GM19238 (cell line): ENCODE measurements around the gene SYT6.

Experiments used
- DNase-seq: peaks from one replicate; pipeline ENCODE4 v3.0.0; 2011; ENCODE audit warnings: low spot score; ENCODE audit not compliant: insufficient read length

Gene SYT6

DNA sequence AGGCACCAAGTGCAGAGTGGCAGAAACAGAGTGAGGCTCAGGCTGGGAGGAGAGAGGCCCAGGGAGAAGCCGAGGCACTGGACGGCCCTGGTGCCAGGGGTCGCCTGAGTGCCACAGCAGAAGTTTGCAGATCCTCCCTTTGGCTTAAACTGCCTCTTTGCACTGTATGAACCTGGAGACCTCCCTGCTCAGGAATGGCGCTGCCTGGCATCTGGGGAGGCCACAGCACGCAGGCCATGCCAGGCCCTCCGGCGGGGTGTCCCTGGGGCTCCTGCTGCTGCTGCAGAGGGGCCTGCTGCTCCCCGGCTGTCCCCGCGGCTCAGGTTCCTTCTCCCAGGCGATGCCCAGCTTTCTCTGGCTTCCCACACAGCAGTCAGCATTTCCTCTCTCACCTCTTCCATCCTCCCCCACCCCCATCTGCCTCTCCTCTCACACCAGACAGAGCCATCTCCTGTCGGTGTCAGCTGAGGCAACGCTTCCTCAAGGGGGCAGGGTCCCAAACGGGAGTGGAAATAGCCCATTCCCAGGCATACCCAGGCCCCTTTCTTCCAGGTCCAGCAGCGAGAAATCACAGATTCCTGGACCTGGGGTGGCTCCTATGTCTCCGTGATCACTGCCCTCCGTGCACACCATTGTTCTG is 35.2 kb downstream of the SYT6 start:
- no peak for DNase-seq

DNA sequence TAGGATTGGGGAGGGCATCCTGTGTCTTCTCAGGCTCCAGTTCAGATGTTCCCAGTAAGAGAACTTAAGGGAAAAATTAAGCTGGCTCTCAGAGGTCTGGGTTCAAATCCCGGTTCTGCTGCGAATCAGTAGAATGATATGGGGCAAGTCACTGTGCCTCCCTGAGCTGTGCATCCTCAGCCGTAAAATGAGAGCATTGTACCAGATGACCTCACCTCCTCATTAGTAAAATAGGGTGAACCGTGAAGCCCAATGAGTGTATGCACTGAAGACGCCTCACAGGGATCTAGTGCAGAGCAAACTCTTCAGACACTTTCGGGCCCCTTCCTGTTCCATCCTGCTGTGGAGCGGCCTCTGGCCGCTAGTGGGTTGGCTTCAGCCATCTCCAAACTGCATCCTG is 36.0 kb downstream of the SYT6 start:
- no peak for DNase-seq

DNA sequence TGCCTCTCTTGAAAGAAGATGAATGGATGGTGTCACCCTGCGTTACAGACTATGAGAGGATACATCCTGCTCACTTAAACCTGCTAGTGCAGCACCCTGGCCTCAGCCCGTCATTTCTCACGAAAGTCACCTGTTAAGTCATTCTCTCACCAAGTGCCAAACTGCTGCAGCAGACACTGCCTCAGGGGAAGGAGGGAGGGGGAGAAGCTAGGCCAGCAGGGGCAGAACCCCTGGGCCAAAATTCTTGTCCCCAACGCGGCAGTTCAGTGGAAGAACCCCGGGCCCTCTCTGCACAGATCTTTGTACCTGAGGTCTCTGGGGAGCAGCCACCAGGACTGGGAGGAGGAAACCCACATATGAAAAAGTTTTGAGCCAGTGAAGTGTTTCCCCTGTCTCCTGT is 37.6 kb downstream of the SYT6 start:
- DNase-seq: no peak

DNA sequence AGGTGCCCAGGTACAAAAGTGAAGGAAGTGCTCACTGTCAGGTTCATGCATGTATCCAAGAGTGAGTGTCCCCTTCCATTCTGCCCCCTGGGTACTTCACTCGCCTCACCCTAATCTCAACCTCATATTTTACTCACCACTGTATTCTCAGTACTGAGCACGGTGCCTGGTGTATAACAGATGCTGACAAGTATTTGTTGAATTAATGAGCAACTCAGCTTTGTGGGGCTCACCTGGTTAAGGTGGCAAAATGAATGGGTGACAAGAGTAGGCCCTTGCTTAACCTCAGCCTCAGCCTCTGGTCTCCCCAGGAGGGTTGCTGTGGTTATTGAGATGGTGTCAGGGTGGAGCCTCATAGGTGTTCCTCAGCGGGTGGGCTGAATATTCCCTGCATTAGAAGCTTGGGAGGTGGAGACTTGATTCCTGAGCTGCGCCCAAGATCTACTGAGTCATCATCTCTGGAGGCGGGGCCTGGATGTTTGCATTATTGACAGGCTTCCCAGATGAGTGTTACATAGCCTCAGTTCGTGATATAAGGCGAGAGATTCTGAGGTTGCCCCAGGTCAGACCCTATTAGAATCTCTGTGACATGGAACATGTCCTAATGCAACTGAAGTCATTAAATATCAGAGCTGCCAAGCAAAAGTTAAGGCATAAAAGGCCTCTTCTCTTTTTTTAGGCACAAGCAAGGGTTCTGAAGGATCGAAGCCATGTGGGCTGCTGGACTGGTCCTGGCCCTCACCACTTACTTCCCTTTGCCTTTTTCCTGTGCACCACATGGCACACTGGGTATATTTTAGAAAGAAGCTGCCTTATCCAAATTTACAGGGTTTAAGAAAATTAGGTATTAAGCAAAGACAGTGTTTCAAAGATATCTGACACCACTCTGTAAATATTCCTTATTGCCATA is 39.2 kb downstream of the SYT6 start:
- no peak for DNase-seq

- no peak for DNase-seq
Measured at GRCh38 chr1:114113411-114114184, 40.1 kb downstream of the SYT6 start.

- DNase-seq: no peak
Measured at GRCh38 chr1:114112775-114113174, 40.9 kb downstream of the SYT6 start.

DNA sequence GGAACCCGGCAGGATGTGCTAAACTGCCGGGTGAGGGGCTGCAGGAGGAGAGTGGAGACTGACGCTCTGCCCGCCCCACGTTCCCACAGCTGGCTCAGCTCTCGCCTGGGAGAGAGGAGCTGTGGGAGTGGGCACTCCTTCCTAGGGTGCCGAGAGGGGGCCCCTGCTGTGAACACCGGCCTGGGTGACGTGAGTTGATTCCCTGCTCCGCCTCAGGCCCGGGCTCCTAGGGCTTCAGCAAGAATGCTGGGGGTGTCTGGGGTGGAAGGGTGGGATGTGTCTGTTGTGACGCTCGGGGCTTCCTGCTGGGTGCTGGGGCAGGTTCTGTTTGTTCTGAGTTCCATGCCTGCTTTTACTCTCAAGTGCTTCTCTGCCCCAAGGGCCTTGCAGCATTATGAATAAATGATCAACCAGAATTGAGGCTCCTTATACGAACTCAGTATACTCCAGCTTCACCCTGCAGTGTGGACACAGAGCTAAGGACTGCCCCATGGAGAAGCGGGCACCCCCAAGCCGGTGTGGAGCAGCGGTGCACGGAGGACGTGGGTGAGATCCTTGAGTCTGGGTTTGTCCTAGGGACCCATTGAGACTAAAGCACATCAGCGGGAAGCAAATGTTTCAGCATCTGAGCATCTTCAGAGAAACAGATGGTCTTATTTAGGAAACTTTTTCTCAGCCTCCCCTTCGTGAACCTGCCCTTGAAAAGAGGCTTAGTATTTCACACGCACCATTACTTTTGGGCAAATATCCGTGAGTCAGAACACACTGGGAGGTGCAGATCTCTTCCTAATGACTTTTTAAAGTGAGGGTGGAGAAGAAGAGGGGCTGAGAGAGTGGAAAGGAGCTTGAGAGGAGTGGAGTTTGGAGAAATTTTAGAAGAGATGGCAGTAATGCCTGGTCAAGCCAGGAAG is 41.7 kb downstream of the SYT6 start:
- no peak for DNase-seq

GRCh38 chr1:114109981-114110380 is 43.7 kb downstream of the SYT6 start:
- DNase-seq: no peak

DNA sequence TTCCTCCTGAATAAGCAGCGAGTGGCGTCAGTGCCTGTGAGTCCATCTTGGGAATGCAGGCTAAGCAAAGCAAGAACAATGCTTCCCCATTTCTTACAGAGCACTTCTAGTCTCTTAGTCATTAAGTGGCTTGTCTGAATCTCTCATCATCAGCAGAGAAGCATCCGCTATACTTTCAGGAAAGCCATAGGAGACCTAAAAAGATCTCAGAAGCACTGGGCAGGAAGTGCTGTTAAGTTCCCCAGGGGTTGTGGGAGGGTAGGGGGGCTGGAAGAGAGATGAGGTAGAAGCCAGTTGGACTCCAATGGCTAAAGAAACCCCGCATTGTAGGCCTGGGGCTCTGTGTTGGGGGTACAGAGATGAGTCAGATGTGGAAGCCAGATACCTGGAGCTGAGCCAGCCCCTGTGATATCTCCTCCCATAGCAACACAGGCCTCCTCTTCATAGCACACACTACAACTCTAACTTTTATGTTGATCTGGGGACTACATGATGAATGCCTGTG is 44.9 kb downstream of the SYT6 start:
- peak; percentile 39 for DNase-seq

DNA sequence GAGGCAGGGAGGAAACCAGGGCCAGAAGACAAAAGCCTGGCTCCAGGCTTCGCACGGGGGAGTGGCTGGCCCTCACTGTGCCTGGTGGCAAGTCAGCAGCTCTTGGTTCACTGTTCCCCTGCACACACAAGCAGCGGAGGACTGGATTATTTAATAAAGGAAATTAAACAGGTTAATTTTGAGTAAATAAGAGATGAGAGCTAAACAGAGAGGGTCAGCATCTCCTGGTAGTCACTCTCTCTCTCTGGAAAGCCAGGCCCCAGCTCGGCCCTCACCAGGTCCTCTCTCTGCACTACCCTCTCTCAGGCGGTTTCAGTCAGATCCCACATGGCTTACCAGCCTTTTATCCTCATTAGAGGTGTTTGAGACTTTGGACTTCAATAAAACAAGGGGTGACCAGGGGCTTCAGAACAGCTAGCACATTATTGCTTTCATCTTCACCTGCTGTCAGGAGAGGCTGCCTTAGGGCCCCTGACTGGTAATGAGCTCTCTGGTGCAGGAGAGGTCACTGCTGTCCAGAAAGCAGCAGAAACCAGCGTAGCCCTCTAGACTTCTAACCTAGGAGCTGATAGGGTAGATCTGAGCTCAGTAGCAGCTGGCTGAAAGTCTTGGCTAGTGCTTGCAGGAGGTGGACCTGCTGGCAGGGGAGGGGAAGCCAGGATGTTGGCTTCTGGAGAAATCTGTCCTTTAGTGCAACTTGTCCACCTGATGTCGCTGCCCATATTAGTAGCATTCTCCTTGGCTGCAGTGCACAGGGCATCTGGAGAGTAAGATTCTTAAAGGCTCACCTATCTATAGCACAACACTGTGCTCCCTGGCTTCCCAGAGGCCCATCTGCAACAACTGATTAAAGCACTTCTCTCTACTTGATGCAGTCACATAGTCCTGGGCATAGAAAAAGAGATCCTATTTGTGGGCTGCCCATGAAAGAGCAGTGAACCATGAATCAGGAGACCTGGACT is 45.9 kb downstream of the SYT6 start:
- DNase-seq: no peak

GRCh38 chr1:114105421-114105979 is 48.2 kb downstream of the SYT6 start:
- DNase-seq: no peak

DNA sequence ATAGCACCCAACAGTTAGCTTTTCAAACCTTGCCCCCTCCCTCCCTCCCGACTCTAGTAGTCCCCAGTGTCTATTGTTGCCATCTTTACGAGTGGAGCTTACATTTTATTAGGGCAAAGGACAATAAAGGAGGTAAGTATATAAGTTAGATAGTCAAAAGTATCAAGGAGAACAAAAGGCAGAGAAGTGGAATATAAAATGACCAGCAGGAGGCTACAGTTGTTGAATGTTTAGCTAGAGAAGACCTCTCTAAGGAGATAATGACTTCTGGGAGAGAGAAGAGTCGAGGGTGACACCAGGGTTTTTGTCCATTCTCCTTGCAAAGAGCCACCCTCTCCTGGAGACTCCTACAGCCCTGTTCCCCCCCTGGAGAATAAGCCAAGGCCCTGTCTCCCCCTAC is 48.7 kb downstream of the SYT6 start:
- DNase-seq: no peak

- no peak for DNase-seq
Measured at GRCh38 chr1:114103992-114104391, 49.7 kb downstream of the SYT6 start.

GRCh38 chr1:114102136-114102535 is 51.5 kb downstream of the SYT6 start:
- DNase-seq: no peak

DNA sequence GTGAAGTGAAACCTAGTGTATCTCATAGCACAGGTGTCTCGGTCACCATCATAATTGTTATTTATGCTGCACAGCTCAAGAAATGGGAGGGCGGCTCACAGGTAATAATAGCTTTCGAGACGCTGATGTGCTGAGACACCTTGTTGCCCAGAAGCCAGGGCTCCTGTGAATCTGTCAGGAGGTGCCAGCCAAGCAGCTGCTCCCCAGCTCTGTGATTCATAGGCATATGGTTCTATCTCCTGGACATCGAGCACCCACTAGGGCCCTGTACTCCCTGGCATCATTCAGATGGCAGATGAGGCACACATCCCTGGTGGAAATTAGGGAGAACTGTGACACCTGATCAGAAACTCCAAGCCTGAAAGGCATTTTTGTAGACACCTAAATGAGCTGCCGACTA is 53.5 kb downstream of the SYT6 start:
- no peak for DNase-seq

DNA sequence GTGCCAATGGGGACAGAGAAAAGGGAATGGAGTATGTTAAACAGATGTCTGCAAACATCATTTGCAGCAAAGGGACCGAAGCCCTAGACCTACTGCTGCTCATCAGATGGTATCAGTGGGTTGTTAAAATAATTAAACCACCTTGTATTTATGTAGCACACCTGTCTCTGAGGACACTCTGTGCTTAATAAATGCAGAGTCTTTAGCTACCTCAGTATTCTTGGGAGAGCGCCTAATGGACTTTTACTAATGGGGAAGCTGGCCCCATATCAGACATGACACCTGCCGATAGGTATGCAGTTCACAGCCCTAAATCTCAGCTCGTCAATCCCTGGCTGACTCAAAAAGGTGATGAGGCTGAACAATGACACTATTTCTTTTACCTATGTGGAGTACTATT is 54.4 kb downstream of the SYT6 start:
- DNase-seq: no peak

GRCh38 chr1:114097109-114097508 is 56.6 kb downstream of the SYT6 start:
- no peak for DNase-seq

DNA sequence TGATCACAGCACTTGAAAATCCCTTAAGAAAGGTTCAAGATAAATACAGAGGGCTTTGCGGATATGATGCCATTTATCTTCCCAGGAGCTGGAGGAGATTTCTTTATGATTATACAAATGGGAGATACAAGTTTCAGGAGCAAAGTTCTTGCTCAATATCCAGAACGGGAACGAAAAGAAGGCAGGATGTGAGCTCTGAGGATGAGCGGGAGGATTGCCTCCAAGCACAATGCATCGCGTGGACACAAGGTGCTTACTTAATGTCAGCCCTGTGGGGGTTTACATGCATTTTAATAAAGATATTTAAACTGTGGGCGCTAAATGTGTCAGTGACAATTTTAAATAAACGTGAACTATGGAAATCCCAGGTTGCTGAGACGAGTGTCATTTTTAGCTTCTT is 59.0 kb downstream of the SYT6 start:
- DNase-seq: no peak

GRCh38 chr1:114094363-114094634 is 59.4 kb downstream of the SYT6 start:
- no peak for DNase-seq
